ENCODE measurements around the gene DEDD2. TPM values are rescaled to one million over a fixed set of nuclear protein-coding genes. Genes with fewer than 3 reads are reported as not detected.

DEDD2 gene
- total and polyA plus RNA-seq, 2 donors (not counting 3 experiments of a cell fraction or from before 2014, with no cell fraction given), result 19.5 to 34.8 TPM

DNA sequence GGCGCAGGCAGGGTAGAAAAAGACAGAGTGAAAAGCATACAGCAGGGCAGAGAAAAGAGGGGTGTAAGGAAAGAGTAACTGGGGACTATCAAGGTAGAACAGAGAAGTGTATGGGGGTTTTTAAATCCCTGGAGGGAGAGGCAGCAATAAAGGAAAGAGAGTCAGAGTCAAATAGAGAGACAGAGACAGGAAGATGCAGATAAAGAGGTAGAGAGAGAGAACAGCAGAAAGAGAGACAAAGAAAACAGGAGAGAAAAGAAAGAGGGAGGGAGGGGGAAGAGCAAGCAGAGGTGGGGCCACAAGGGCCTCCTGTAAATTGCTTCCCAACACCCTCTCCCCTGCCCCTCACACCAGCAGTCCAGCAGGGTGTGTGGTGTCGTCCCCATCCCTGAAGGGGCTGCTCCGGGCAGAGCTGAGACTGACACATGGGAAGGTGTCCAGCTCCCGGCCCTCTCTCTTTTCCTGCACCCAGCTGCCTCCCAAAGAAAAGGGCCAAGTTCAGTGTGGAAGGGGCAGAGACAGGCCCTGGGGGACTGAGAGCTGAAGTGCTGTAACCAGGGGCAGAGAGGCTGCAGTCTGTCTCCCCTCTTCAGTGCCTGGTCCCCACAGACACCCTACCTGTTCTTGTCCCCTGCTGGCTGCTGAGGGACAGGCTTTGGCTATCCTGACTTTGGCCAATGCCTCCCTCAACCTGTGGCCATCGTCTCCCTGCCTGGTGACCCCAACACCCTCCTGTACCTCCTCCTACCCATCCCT is 67.9 kb downstream of the DEDD2 start:
- ChIA-PET CTCF (no interaction called here), POLR2A (no interaction called here)
- intact Hi-C loops (cut with micrococcal nuclease) (no loop called here), dilution Hi-C loops (cut with MboI; ENCODE audit: extremely low pct_ligation_motif_present, low sequenced_read_pairs) (no loop called here)
- H3K9me3 ChIP-seq (replicated peaks; ENCODE audit: control insufficient read depth, insufficient read depth, low read length), result no peaks in the 10 kb centered on the region
- DNase-seq (ENCODE audit: low read depth, low spot score) (no peak), FAIRE-seq (no peak)
- no peak overlapping the region for H2AFZ ChIP-seq (ENCODE audit: low read depth, low read length)
- no peaks in the 10 kb centered on the region for H3K79me2 ChIP-seq (ENCODE audit: control insufficient read depth, insufficient read depth, low read length)
- H3K9ac ChIP-seq (replicated peaks; ENCODE audit: extremely low read depth, insufficient read depth, low read length), result no peak overlapping the region
- H3K36me3 ChIP-seq (ENCODE audit: control insufficient read depth in 2 of 2, extremely low read depth in 1 of 2, insufficient read depth in 2 of 2, low read length in 2 of 2), result no peaks in the 10 kb centered on the region
- no peaks in the 10 kb centered on the region for H3K9me1 ChIP-seq (replicated peaks; ENCODE audit: control insufficient read depth, extremely low read depth, insufficient read depth, low read length)
- no peak overlapping the region for H3K4me3 ChIP-seq (replicated peaks in 1 of 3; ENCODE audit: insufficient read depth in 1 of 3, low read depth in 1 of 3, low read length in 3 of 3)
- no peaks in the 10 kb centered on the region for H3K4me1 ChIP-seq (ENCODE audit: control insufficient read depth, extremely low read depth, insufficient read depth, low read length)
- no peak overlapping the region for H3K4me2 ChIP-seq (ENCODE audit: insufficient read depth, low read length)
- no peak overlapping the region for H3K27ac ChIP-seq (ENCODE audit: insufficient read depth, low read depth, low read length)
- H4K20me1 ChIP-seq (replicated peaks; ENCODE audit: control insufficient read depth, extremely low read depth, insufficient read depth, low read length), result no peaks in the 10 kb centered on the region
- no TSS peak for BruUV-seq (replicated peaks)
- peaks cover 15 to 25% of the 10 kb centered on the region in 2 experiments for H3K27me3 ChIP-seq (ENCODE audit: control insufficient read depth in 2 of 2, insufficient read depth in 2 of 2, low read length in 2 of 2)
- TF ChIP-seq JUN (IDR thresholded peaks at IDR 0.05; ENCODE audit: borderline replicate concordance, insufficient read depth, insufficient read length, low read depth) (no peak), FOS (IDR thresholded peaks at IDR 0.05; ENCODE audit: borderline replicate concordance, insufficient read depth, low read length) (no peak)
- TF ChIP-seq, protein P1, sequence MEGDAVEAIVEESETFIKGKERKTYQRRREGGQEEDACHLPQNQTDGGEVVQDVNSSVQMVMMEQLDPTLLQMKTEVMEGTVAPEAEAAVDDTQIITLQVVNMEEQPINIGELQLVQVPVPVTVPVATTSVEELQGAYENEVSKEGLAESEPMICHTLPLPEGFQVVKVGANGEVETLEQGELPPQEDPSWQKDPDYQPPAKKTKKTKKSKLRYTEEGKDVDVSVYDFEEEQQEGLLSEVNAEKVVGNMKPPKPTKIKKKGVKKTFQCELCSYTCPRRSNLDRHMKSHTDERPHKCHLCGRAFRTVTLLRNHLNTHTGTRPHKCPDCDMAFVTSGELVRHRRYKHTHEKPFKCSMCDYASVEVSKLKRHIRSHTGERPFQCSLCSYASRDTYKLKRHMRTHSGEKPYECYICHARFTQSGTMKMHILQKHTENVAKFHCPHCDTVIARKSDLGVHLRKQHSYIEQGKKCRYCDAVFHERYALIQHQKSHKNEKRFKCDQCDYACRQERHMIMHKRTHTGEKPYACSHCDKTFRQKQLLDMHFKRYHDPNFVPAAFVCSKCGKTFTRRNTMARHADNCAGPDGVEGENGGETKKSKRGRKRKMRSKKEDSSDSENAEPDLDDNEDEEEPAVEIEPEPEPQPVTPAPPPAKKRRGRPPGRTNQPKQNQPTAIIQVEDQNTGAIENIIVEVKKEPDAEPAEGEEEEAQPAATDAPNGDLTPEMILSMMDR (IDR thresholded peaks at IDR 0.05; ENCODE audit: extremely low read depth in 1 of 2, insufficient read depth in 1 of 2, low read depth in 1 of 2, low read length in 2 of 2), result no peak

Other genes with a start within 250 kb of the DEDD2 start
- gene ATP1A3, start 223.4 kb downstream of the DEDD2 start, total RNA-seq, result 0.40 TPM in 1 of 2 replicates, not detected in the other
- 0.03 TPM in 1 of 2 replicates, not detected in the other for gene ATP1A3, start 223.4 kb downstream of the DEDD2 start, polyA plus RNA-seq
- gene GRIK5, start 147.5 kb downstream of the DEDD2 start, total RNA-seq, result 0.53 and 2.2 TPM in 2 replicates
- gene GRIK5, start 147.5 kb downstream of the DEDD2 start, polyA plus RNA-seq, result 0.80 and 1.0 TPM in 2 replicates
- gene ZNF574, start 141.5 kb downstream of the DEDD2 start, total RNA-seq, result 14.0 and 15.3 TPM in 2 replicates
- 13.6 and 20.3 TPM in 2 replicates for gene ZNF574, start 141.5 kb downstream of the DEDD2 start, polyA plus RNA-seq
- gene POU2F2, start 85.2 kb downstream of the DEDD2 start, total RNA-seq, result 3.2 and 4.0 TPM in 2 replicates
- 3.7 and 4.1 TPM in 2 replicates for gene POU2F2, start 85.2 kb downstream of the DEDD2 start, polyA plus RNA-seq
- gene ZNF526, start 2.6 kb upstream of the DEDD2 start, total RNA-seq, result 13.3 and 13.4 TPM in 2 replicates
- gene ZNF526, start 2.6 kb upstream of the DEDD2 start, polyA plus RNA-seq, result 6.5 and 8.0 TPM in 2 replicates
- 48.3 and 49.5 TPM in 2 replicates for gene GSK3A, start 24.9 kb upstream of the DEDD2 start, total RNA-seq
- gene GSK3A, start 24.9 kb upstream of the DEDD2 start, polyA plus RNA-seq, result 73.7 and 74.7 TPM in 2 replicates
- 117 and 130 TPM in 2 replicates for gene ERF, start 37.5 kb upstream of the DEDD2 start, total RNA-seq
- 102 and 125 TPM in 2 replicates for gene ERF, start 37.5 kb upstream of the DEDD2 start, polyA plus RNA-seq
- 86.0 and 86.3 TPM in 2 replicates for gene CIC, start 51.6 kb upstream of the DEDD2 start, total RNA-seq
- 18.4 and 23.5 TPM in 2 replicates for gene CIC, start 51.6 kb upstream of the DEDD2 start, polyA plus RNA-seq
- 1.0 and 1.5 TPM in 2 replicates for gene PRR19, start 84.5 kb upstream of the DEDD2 start, total RNA-seq
- gene PRR19, start 84.5 kb upstream of the DEDD2 start, polyA plus RNA-seq, result 1.4 and 1.9 TPM in 2 replicates
- 41.4 and 47.6 TPM in 2 replicates for gene PAFAH1B3, start 84.9 kb upstream of the DEDD2 start, total RNA-seq
- gene PAFAH1B3, start 84.9 kb upstream of the DEDD2 start, polyA plus RNA-seq, result 95.0 and 115 TPM in 2 replicates
- not detected in 2 replicates for gene TMEM145, start 95.6 kb upstream of the DEDD2 start, total RNA-seq
- 0.24 TPM in 1 of 2 replicates, not detected in the other for gene TMEM145, start 95.6 kb upstream of the DEDD2 start, polyA plus RNA-seq
- gene MEGF8, start 108.0 kb upstream of the DEDD2 start, total RNA-seq, result 34.3 and 39.6 TPM in 2 replicates
- gene MEGF8, start 108.0 kb upstream of the DEDD2 start, polyA plus RNA-seq, result 20.6 and 25.2 TPM in 2 replicates
- 0.73 TPM in 1 of 2 replicates, not detected in the other for gene CNFN, start 172.6 kb upstream of the DEDD2 start, total RNA-seq
- gene CNFN, start 172.6 kb upstream of the DEDD2 start, polyA plus RNA-seq, result 0.23 and 0.27 TPM in 2 replicates
- 10.4 and 13.5 TPM in 2 replicates for gene LIPE, start 209.7 kb upstream of the DEDD2 start, total RNA-seq
- 3.8 and 6.0 TPM in 2 replicates for gene LIPE, start 209.7 kb upstream of the DEDD2 start, polyA plus RNA-seq
- gene CXCL17, start 225.3 kb upstream of the DEDD2 start, total RNA-seq, result not detected in 2 replicates
- not detected in 2 replicates for gene CXCL17, start 225.3 kb upstream of the DEDD2 start, polyA plus RNA-seq

All from endothelial cell of umbilical vein (primary cell).